GM18511 (cell line): ENCODE results near the gene LRRC1.

Experiments
- ATAC-seq: cut with Tn5 transposase; IDR thresholded peaks from one replicate; pipeline ENCODE4 v1.9.1; 2021; ENCODE audit warnings: mild to moderate bottlenecking, moderate library complexity; ENCODE audit not compliant: unreplicated experiment

Gene LRRC1

GRCh38 chr6:53956068-53956711, 161.4 kb downstream of the LRRC1 start:
- peak; percentile 92 for ATAC-seq

- ATAC-seq, result no peak
These were observed 162.0 kb downstream of the LRRC1 start for GRCh38 chr6:53956804-53957203.

- no peak for ATAC-seq
These were observed 164.9 kb downstream of the LRRC1 start for GRCh38 chr6:53959717-53960116.

GRCh38 chr6:53960311-53960710, 165.5 kb downstream of the LRRC1 start:
- no peak for ATAC-seq

GRCh38 chr6:53961679-53962370, 167.0 kb downstream of the LRRC1 start:
- ATAC-seq, result no peak

- ATAC-seq, result no peak
These were observed 167.8 kb downstream of the LRRC1 start for GRCh38 chr6:53962646-53963045.

GRCh38 chr6:53967415-53967814, 172.6 kb downstream of the LRRC1 start:
- no peak for ATAC-seq
